ENCODE results near the gene ADAMTS4. TPM values are rescaled to one million over a fixed set of nuclear protein-coding genes. Genes with fewer than 3 reads are reported as not detected.

ADAMTS4 gene, protein sequence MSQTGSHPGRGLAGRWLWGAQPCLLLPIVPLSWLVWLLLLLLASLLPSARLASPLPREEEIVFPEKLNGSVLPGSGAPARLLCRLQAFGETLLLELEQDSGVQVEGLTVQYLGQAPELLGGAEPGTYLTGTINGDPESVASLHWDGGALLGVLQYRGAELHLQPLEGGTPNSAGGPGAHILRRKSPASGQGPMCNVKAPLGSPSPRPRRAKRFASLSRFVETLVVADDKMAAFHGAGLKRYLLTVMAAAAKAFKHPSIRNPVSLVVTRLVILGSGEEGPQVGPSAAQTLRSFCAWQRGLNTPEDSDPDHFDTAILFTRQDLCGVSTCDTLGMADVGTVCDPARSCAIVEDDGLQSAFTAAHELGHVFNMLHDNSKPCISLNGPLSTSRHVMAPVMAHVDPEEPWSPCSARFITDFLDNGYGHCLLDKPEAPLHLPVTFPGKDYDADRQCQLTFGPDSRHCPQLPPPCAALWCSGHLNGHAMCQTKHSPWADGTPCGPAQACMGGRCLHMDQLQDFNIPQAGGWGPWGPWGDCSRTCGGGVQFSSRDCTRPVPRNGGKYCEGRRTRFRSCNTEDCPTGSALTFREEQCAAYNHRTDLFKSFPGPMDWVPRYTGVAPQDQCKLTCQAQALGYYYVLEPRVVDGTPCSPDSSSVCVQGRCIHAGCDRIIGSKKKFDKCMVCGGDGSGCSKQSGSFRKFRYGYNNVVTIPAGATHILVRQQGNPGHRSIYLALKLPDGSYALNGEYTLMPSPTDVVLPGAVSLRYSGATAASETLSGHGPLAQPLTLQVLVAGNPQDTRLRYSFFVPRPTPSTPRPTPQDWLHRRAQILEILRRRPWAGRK
- under 1 TPM in 1 of 6 donors, not detected in 5; 0.03 TPM for polyA plus RNA-seq (ENCODE audit: low read depth in 6 of 6)

GRCh38 chr1:161198897-161199431 lies at the start of gene ADAMTS4:
Gene ADAMTS4 (minus strand): TSS chr1:161199054. CDS start chr1:161198627, 427 bp downstream.
- Mint-ChIP-seq H3K9me3 (no peaks in the 10 kb centered on the region), H3K27me3 (peaks cover 0 to 8% (median 0%) of the 10 kb centered on the region in 3 donors), H3K4me3 (peak within 1 kb of the TSS in 4 of 8 donors; percentile 17 to 75 (median 40)), H3K36me3 (peaks cover 2% of the 10 kb centered on the region in 2 donors), H3K4me1 (peaks cover 33 to 56% (median 35%) of the 10 kb centered on the region in 3 donors), H3K27ac (peak within 1 kb of the TSS in 2 of 6 donors; percentile 8 to 47)
- ATAC-seq (ENCODE audit: low read depth in 2 of 2) (no peak), DNase-seq (no peak)

GRCh38 chr1:161244888-161245287 lies 46.0 kb upstream of the ADAMTS4 start:
- Mint-ChIP-seq H3K4me1 (peaks cover 0 to 8% (median 8%) of the 10 kb centered on the region in 3 donors), H3K27ac (no peak overlapping the region), H3K27me3 (peaks cover 19 to 26% (median 20%) of the 10 kb centered on the region in 3 donors), H3K9me3 (peaks cover 0 to 4% (median 3%) of the 10 kb centered on the region in 7 donors), H3K36me3 (peaks cover 0 to 3% of the 10 kb centered on the region in 2 donors), H3K4me3 (no peak overlapping the region)
- DNase-seq (no peak), ATAC-seq (ENCODE audit: low read depth in 2 of 2) (no peak)

GRCh38 chr1:161242313-161242712 lies 43.5 kb upstream of the ADAMTS4 start:
- no peak overlapping the region for H3K27ac Mint-ChIP-seq
- H3K4me1 Mint-ChIP-seq: peaks cover 0 to 8% (median 8%) of the 10 kb centered on the region in 3 donors
- no peak overlapping the region for H3K4me3 Mint-ChIP-seq
- DNase-seq (no peak), ATAC-seq (ENCODE audit: low read depth in 2 of 2) (no peak)
- peaks cover 30 to 42% (median 32%) of the 10 kb centered on the region in 3 donors for H3K27me3 Mint-ChIP-seq
- H3K36me3 Mint-ChIP-seq: no peaks in the 10 kb centered on the region
- H3K9me3 Mint-ChIP-seq: peaks cover 0 to 2% (median 0%) of the 10 kb centered on the region in 7 donors

- no peak overlapping the region for H3K4me3 Mint-ChIP-seq
Observed at GRCh38 chr1:161241682-161242081, 42.8 kb upstream of the ADAMTS4 start.

DNA sequence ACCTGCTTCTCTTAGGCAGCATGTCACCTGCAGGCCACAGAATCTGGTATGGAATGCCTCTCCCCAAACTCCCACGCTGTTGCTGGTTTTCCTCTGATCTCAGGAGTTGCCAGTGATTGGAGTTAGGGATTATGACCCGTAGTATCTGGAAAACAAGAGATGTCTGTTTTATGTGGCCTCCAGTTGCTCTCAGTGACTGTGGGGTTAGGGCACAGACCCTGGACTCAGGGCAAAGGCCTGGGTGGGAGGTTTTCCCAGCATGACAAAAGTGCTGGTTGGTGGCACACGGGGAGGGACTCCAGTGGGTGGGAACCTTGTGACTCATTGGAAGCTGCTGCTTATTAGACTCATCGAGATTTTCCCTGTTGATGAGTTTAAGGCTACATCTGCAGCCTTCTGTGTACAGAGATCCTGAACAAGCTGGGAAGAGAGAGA lies 39.2 kb upstream of the ADAMTS4 start, which contains the start of gene NR1I3:
Gene NR1I3 (minus strand): TSS at position 165 of the 435 bp plus-strand sequence. CDS start 1,638 bp downstream, outside the sequence.
- no peaks in the 10 kb centered on the region for H3K36me3 Mint-ChIP-seq
- DNase-seq: no peak
- peak within 1 kb of the TSS in 1 of 6 donors; percentile 86 for H3K27ac Mint-ChIP-seq
- H3K4me3 Mint-ChIP-seq: no peak within 1 kb of the TSS
- no peaks in the 10 kb centered on the region for H3K9me3 Mint-ChIP-seq
- no peak for ATAC-seq (ENCODE audit: low read depth in 2 of 2)
- peaks cover 0 to 8% (median 8%) of the 10 kb centered on the region in 3 donors for H3K4me1 Mint-ChIP-seq
- H3K27me3 Mint-ChIP-seq: peaks cover 34 to 57% (median 43%) of the 10 kb centered on the region in 3 donors

More at GRCh38 chr1:161241682-161242081, 42.8 kb upstream of the ADAMTS4 start:
- no peaks in the 10 kb centered on the region for H3K36me3 Mint-ChIP-seq
- ATAC-seq (ENCODE audit: low read depth in 2 of 2) (no peak), DNase-seq (no peak)
- H3K27ac Mint-ChIP-seq: no peak overlapping the region
- H3K4me1 Mint-ChIP-seq: peaks cover 0 to 8% (median 8%) of the 10 kb centered on the region in 3 donors
- peaks cover 30 to 45% (median 32%) of the 10 kb centered on the region in 3 donors for H3K27me3 Mint-ChIP-seq
- peaks cover 0 to 2% (median 0%) of the 10 kb centered on the region in 7 donors for H3K9me3 Mint-ChIP-seq

DNA sequence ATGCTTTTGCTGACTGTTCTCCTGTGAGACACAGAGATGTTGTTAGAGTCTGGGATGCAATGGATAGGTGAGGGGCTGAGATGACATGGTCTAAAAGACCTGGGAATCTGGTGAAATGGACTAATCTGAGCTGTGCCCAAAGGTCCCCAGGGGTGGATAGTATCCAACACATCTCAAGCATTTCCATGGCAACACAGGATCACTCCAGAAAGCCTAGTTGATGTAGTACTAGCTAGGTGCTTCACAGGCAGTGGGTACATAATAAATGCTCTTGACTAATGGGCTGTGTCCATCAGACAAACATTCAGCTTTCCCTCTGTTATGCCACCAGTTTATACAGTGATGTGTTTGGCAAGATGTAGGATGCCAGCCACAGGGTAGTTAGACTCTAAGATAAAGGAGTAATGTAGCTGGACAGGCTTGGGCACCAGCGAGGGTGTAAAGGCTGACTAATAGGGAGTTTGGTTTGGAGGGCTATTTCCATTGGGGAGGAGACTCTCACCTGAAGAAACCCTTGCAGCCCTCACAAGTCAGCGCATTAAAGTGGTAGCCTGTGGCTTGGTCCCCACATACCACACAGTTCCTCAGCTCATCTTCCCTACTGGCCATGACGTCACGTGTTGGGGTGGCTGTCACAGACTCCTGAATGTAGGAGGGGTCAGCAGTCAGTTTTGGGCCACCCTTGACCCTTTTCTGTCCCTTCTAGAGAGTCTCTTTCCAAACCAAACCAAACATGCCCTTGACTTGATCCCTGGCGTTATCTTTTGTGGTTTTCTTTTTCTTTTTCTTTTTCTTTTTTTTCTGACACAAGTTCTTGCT lies 37.3 kb upstream of the ADAMTS4 start:
- Mint-ChIP-seq H3K27me3 (peaks cover 34 to 52% (median 43%) of the 10 kb centered on the region in 3 donors), H3K9me3 (no peaks in the 10 kb centered on the region), H3K4me1 (no peaks in the 10 kb centered on the region), H3K4me3 (no peak overlapping the region), H3K27ac (no peak overlapping the region), H3K36me3 (no peaks in the 10 kb centered on the region)
- ATAC-seq (ENCODE audit: low read depth in 2 of 2): no peak
- no peak for DNase-seq

DNA sequence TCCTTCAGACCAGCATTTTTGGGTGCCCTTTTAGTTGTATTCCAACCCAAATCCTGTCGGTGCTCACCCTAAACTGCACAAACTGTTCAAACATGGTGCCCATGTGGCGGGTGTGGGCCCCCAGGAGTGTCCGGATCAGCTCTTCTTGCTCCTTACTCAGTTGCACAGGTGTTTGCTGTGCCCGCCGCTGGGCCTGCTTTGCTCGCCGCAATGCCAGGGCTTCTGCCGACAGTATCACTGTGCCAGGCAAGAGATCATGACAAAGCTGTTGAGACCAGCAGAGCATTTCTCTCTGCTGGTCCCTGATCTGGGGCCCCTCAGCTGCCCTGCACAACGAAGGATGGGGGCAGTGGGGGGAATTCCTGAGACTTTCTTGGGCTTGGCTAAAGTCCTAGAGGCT lies 34.2 kb upstream of the ADAMTS4 start:
- DNase-seq (no peak), ATAC-seq (ENCODE audit: low read depth in 2 of 2) (no peak)
- no peak overlapping the region for H3K27ac Mint-ChIP-seq
- H3K9me3 Mint-ChIP-seq: no peaks in the 10 kb centered on the region
- peaks cover 0 to 3% (median 0%) of the 10 kb centered on the region in 3 donors for H3K4me1 Mint-ChIP-seq
- peaks cover 15 to 29% (median 22%) of the 10 kb centered on the region in 3 donors for H3K27me3 Mint-ChIP-seq
- H3K4me3 Mint-ChIP-seq: no peak overlapping the region
- peaks cover 0 to 6% of the 10 kb centered on the region in 2 donors for H3K36me3 Mint-ChIP-seq

GRCh38 chr1:161230762-161231161 lies 31.9 kb upstream of the ADAMTS4 start:
- H3K4me1 Mint-ChIP-seq: peaks cover 15 to 26% (median 21%) of the 10 kb centered on the region in 3 donors
- H3K4me3 Mint-ChIP-seq: no peak overlapping the region
- DNase-seq: no peak
- H3K9me3 Mint-ChIP-seq: no peaks in the 10 kb centered on the region
- peaks cover 3 to 8% (median 6%) of the 10 kb centered on the region in 3 donors for H3K27me3 Mint-ChIP-seq
- no peak for ATAC-seq (ENCODE audit: low read depth in 2 of 2)
- no peak overlapping the region for H3K27ac Mint-ChIP-seq
- H3K36me3 Mint-ChIP-seq: peaks cover 0 to 6% of the 10 kb centered on the region in 2 donors

DNA sequence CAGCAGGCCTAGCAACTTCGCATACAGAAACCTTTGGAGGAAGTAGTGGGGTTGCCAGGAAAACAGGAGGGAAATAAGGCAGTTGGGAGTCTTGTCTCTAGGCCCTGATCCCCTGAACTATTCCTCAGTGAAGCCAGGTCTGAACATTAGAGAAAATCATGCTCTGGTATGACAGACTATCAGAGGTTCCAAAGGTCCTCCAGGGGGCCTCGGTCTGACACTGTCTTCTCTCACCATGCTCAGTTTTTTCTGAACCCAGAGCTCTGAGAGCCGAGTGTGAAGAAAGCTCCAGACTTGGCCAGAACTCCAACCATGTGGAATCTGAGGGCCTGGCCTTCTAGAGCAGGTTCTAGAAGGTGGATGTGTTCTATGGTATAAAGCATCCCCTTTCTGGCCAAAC lies 31.0 kb upstream of the ADAMTS4 start:
- peaks cover 0 to 6% of the 10 kb centered on the region in 2 donors for H3K36me3 Mint-ChIP-seq
- ATAC-seq (ENCODE audit: low read depth in 2 of 2): no peak
- H3K9me3 Mint-ChIP-seq: no peaks in the 10 kb centered on the region
- H3K27ac Mint-ChIP-seq: no peak overlapping the region
- peak overlapping the region in 1 of 8 donors; percentile 17 for H3K4me3 Mint-ChIP-seq
- H3K4me1 Mint-ChIP-seq: peaks cover 15 to 34% (median 29%) of the 10 kb centered on the region in 3 donors
- peaks cover 0 to 7% (median 0%) of the 10 kb centered on the region in 3 donors for H3K27me3 Mint-ChIP-seq
- no peak for DNase-seq

DNA sequence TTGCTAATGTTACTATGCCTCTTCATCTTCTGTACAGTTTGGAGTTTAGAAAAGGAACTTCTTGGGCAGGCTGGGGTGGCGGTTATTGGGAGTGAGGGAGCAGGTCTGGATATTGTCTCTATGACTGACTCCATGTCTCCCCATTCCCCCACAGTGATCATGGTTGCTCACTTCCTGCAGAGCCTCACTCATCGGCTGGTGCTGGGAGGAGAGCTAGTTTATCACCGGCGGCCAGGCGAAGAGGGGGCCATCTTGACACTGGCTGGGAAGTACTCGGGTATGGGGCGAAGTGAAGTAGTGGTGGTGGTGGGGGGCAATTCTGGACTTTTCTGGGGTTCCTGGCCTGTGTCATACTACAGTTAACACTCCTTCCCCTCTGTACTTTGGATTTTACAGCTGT lies 29.2 kb upstream of the ADAMTS4 start:
- DNase-seq (no peak), ATAC-seq (ENCODE audit: low read depth in 2 of 2) (no peak)
- peak overlapping the region in 1 of 6 donors; percentile 54 for H3K27ac Mint-ChIP-seq
- peaks cover 0 to 6% of the 10 kb centered on the region in 2 donors for H3K36me3 Mint-ChIP-seq
- peak overlapping the region in 7 of 8 donors; percentile 12 to 100 (median 84) for H3K4me3 Mint-ChIP-seq
- no peaks in the 10 kb centered on the region for H3K9me3 Mint-ChIP-seq
- peaks cover 15 to 37% (median 36%) of the 10 kb centered on the region in 3 donors for H3K4me1 Mint-ChIP-seq
- peaks cover 12% of the 10 kb centered on the region in 3 donors for H3K27me3 Mint-ChIP-seq

DNA sequence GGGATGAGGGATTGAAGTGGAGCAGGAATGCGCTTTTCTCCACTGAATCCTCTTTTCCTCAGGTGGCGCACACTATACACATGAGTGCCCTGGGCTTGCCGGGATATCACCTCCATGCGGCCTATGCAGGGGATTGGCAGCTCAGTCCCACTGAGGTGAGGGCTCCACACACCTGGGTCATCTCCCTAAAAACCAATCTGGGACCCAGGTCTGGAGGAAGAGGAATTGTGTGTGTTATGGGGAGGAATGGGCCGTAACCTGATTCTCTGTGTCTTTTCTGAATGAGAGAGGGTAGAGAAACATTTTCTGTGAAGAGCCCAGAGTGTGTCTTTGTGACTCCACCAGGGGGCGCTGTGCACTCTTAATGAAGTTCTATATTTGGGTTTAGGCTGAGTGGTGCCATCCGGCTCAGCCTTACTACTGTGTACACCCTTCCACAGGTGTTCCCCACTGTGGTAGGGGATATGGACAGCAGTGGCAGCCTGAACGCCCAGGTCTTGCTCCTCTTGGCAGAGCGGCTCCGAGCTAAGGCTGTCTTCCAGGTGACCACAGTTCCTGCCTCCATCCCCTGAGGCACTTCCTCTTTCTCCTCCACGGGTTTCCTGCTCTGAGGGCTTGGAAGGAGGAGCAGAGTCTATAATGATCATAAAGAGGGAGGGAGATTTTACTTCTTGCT lies 28.5 kb upstream of the ADAMTS4 start:
- Mint-ChIP-seq H3K4me3 (peak overlapping the region; percentile 73 to 100 (median 90)), H3K4me1 (peaks cover 15 to 37% (median 36%) of the 10 kb centered on the region in 3 donors), H3K27ac (peak overlapping the region; percentile 17 to 87 (median 51)), H3K36me3 (peaks cover 0 to 6% of the 10 kb centered on the region in 2 donors), H3K9me3 (no peaks in the 10 kb centered on the region), H3K27me3 (peaks cover 16 to 19% (median 19%) of the 10 kb centered on the region in 3 donors)
- ATAC-seq (ENCODE audit: low read depth in 2 of 2) (peak; percentile 43 to 46), DNase-seq (peak; percentile 75)
